ENCODE measurements around the gene ZNF511.

Gene ZNF511

GRCh38 chr10:133293810-133294119, 14.9 kb upstream of the ZNF511 start:
- no peak for DNase-seq

- DNase-seq, result no peak
Observed at GRCh38 chr10:133294189-133294588, 14.5 kb upstream of the ZNF511 start.

- DNase-seq, result no peak
Observed at GRCh38 chr10:133295426-133296320, 13.0 kb upstream of the ZNF511 start.

- no peak for DNase-seq
Observed at GRCh38 chr10:133297504-133297903, 11.2 kb upstream of the ZNF511 start.

- DNase-seq, result no peak
Observed at GRCh38 chr10:133298466-133298865, 10.2 kb upstream of the ZNF511 start.

- DNase-seq, result no peak
Observed at GRCh38 chr10:133299224-133299623, 9.5 kb upstream of the ZNF511 start.

- DNase-seq, result no peak
Observed at GRCh38 chr10:133299738-133300137, 9.0 kb upstream of the ZNF511 start.

- DNase-seq, result no peak
Observed at GRCh38 chr10:133302230-133302629, 6.5 kb upstream of the ZNF511 start.

- DNase-seq, result no peak
Observed at GRCh38 chr10:133303206-133303605, 5.5 kb upstream of the ZNF511 start.

GRCh38 chr10:133306097-133306476, 2.6 kb upstream of the ZNF511 start:
- no peak for DNase-seq

- no peak for DNase-seq
Observed at GRCh38 chr10:133306941-133307379, 1.8 kb upstream of the ZNF511 start.

- peak; percentile 80 for DNase-seq
Observed at GRCh38 chr10:133307776-133308420, 816 bp upstream of the ZNF511 start.

GRCh38 chr10:133309100-133309719, 496 bp downstream of the ZNF511 start:
- peak; percentile 85 for DNase-seq

GRCh38 chr10:133309720-133310398, 1.1 kb downstream of the ZNF511 start:
- no peak for DNase-seq

GRCh38 chr10:133310399-133310755, 1.7 kb downstream of the ZNF511 start:
- DNase-seq, result no peak

GRCh38 chr10:133310789-133311188, 2.1 kb downstream of the ZNF511 start:
- no peak for DNase-seq

- DNase-seq, result no peak
Observed at GRCh38 chr10:133311570-133311969, 2.9 kb downstream of the ZNF511 start.

GRCh38 chr10:133312016-133312768, 3.5 kb downstream of the ZNF511 start:
- no peak for DNase-seq

GRCh38 chr10:133312769-133313145, 4.0 kb downstream of the ZNF511 start:
- DNase-seq, result no peak

- DNase-seq, result no peak
Observed at GRCh38 chr10:133313192-133313591, 4.5 kb downstream of the ZNF511 start.

- DNase-seq, result no peak
Observed at GRCh38 chr10:133314911-133315310, 6.2 kb downstream of the ZNF511 start.

GRCh38 chr10:133315847-133316246, 7.1 kb downstream of the ZNF511 start:
- no peak for DNase-seq

- DNase-seq, result no peak
Observed at GRCh38 chr10:133316266-133316665, 7.6 kb downstream of the ZNF511 start.

All from activated CD4-positive, alpha-beta T cell treated with anti-CD3 and anti-CD28 coated beads for 1 hour (primary cell).